Renal cortex interstitium (tissue), 15 donors: Measurements from ENCODE around the gene ACP4. TPM values are rescaled to one million over a fixed set of nuclear protein-coding genes. Genes with fewer than 3 reads are reported as not detected.
"Not testable (repeated sequence)": the region's sequence is repeated elsewhere in the genome, so short reads cannot be mapped to it uniquely, and the experiment has no call there.

ENCODE experiments used
- DNase-seq, 11 donors: peaks; one replicate each; pipeline ENCODE4 v3.0.0-alpha.2; 2013; ENCODE audit warnings: low read depth in 9 of 11, low spot score in 4 of 11; ENCODE audit errors: extremely low read depth in 1 of 11
- long read RNA-seq, 16 experiments: transcript quantifications; one replicate each; lab custom pipeline, GENCODE V29; 2026
- polyA plus RNA-seq, 3 donors: library from polyadenylated mRNA; unstranded; fragments of 120-200 nt; gene quantifications; one replicate each; pipeline ENCODE4 v1.2.1, GENCODE V29; 2013; ENCODE audit not compliant: insufficient read length in 3 of 3

Gene ACP4, protein sequence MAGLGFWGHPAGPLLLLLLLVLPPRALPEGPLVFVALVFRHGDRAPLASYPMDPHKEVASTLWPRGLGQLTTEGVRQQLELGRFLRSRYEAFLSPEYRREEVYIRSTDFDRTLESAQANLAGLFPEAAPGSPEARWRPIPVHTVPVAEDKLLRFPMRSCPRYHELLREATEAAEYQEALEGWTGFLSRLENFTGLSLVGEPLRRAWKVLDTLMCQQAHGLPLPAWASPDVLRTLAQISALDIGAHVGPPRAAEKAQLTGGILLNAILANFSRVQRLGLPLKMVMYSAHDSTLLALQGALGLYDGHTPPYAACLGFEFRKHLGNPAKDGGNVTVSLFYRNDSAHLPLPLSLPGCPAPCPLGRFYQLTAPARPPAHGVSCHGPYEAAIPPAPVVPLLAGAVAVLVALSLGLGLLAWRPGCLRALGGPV
- under 1 TPM in 2 of 3 donors, not detected in 1; 0.07 to 0.36 TPM for polyA plus RNA-seq
- long read RNA-seq, donor 1, result 0 reads
- long read RNA-seq, donor 2, result 0 reads
- long read RNA-seq, donor 3, result 0 reads
- long read RNA-seq, donor 4, result 0 reads
- long read RNA-seq, donor 5, result 0 reads
- long read RNA-seq, donor 6, result 0 reads
- long read RNA-seq, donor 7, result 0 reads
- long read RNA-seq, donor 8, result 0 reads
- long read RNA-seq, donor 9, result 0 reads
- long read RNA-seq, donor 10, result 0 reads
- long read RNA-seq, donor 11, result 0 reads
- long read RNA-seq, donor 12, result 0 reads
- long read RNA-seq, donor 13, partial matches to known transcripts, result 78 of 78 reads
- long read RNA-seq, donor 13, other reads (novel, unspliced or antisense), result 0 of 78 reads
- long read RNA-seq, donor 14, result 0 reads
- long read RNA-seq, donor 15, result 0 reads
- long read RNA-seq, donor 16, result 0 reads

DNA sequence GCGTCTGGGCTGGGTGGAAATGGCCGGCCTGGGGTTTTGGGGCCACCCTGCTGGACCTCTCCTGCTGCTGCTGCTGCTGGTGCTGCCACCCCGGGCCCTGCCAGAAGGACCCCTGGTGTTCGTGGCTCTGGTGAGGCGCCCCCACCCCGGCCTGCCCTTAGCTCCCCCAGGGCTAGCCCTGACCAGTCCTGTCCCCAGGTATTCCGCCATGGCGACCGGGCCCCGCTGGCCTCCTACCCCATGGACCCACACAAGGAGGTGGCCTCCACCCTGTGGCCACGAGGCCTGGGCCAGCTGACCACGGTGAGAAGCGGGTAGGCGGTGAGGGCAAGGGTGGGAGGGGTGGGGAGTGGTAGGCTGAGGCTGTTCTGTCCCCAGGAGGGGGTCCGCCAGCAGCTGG, at the start of gene ACP4:
ACP4 (plus strand) TSS at position 20 of the 400 bp plus-strand sequence; CDS start at position 20, 0 bp downstream.
- no peak for DNase-seq

GRCh38 chr19:50741179-50741933, 48.9 kb upstream of the ACP4 start:
- no peak for DNase-seq

DNA sequence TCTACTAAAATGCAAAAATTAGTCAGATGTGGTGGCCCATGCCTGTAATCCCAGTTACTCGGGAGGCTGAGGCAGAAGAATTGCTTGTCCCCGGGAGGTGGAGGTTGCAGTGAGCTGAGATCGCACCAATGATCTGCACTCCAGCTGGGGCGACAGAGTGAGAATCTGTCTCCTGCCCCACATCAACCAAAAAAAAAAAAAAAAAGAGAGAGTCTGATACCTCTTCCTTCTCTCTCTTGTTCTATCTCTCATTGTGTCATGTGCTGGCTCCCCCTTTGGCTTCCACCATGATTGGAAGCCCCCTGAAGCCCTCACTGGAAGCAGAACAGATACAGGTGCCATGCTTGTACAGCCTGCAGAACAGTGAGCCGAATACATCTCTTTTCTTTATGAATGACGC, 46.7 kb upstream of the ACP4 start:
- DNase-seq, result no peak

- DNase-seq, result no peak
These were observed 45.0 kb upstream of the ACP4 start for GRCh38 chr19:50745221-50745620.

- DNase-seq, result not testable (repeated sequence)
These were observed 43.1 kb upstream of the ACP4 start for GRCh38 chr19:50747141-50747540.

- no peak for DNase-seq
These were observed 40.7 kb upstream of the ACP4 start for GRCh38 chr19:50749490-50749889.

DNA sequence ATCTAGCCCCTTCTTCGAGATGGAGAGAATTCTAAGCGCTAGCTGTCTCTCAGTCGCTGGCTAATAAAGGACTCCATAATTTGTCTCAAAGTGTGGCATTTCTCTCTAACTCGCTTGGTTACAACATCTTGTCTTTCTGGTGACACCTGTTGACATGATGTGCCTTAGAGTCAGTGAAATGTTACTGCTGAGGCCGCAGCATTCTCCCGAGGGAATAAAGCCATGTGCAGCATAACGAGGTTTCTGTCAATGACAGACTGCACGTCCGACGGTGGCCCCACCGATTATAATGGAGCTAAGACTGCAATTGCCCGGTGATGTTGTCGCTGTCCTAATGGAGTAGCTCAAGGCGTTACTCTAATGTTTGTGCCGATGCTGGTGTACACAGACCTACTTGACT, 40.2 kb upstream of the ACP4 start:
- DNase-seq, result no peak

DNA sequence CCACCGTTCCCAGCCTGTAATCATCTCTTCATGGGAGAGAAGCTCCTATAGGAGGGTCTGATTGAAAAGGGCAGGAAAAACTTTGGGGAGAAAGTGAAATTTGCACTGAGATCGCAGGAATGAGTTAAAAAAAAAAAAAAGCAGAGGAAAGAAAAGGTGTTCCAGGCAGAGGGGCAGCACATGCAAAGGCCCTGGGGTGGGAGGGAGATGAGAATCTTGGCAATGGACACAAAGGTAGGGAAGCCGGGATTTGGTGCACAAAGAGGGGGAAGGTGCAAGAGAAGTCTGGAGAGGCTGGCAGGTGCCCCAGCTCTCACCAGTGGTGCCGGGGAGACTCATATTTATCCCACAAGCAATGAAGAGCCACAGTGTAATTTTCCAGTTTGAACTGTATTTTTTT, 36.3 kb upstream of the ACP4 start:
- no peak for DNase-seq

DNA sequence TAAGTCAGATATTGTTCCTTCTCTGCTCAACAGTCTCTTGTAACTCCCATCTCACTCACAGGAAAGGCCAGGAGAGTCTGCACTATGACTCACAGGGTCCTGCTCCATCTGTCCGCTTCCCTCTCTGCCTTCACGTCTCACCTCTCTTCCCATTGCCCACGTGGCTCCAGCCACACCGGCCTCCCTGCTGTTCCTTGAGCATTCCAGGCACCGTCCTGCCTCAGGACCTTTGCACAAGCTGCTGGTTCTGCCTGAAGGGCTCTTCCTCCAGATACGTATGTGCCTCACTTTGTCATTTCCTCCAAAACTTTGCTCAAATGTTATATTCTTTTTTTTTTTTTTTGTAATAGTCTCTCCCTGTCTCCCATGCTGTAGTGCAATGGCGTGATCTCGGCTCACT, 34.0 kb upstream of the ACP4 start:
- DNase-seq, result not testable (repeated sequence)

DNA sequence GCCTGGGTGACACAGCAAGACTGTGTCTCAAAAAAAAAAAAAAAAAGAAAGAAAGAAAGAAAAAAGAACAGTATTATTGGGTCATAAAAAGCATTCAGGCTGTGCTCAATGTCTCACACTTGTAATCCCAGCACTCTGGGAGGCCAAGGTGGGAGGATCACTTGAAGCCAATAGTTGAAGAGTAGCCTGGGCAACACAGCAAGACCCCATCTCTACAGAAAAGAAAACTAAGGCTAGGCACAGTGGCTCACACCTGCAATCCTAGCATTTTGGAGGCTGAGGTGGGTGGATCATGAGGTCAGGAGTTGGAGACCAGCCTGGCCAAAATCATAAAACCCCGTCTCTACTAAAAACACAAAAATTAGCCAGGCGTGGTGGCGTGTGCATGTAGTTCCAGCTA, 32.6 kb upstream of the ACP4 start:
- DNase-seq, result not testable (repeated sequence)

DNA sequence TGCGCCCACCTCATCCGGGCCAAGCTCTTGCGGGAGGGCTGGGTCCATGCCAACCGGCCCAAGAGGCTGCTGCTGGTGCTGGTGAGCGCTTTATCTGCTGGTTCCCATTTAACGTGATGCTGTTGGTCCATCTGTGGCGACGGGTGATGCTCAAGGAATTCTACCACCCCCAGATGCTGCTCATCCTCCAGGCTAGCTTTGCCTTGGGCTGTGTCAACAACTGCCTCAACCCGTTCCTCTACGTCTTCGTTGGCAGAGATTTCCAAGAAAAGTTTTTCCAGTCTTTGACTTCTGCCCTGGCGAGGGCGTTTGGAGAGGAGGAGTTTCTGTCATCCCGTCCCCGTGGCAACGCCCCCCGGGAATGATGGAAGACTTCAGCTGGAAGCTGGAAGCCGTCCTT, 31.1 kb upstream of the ACP4 start:
- not testable (repeated sequence) for DNase-seq

GRCh38 chr19:50759886-50760285, 30.3 kb upstream of the ACP4 start:
- DNase-seq, result no peak

DNA sequence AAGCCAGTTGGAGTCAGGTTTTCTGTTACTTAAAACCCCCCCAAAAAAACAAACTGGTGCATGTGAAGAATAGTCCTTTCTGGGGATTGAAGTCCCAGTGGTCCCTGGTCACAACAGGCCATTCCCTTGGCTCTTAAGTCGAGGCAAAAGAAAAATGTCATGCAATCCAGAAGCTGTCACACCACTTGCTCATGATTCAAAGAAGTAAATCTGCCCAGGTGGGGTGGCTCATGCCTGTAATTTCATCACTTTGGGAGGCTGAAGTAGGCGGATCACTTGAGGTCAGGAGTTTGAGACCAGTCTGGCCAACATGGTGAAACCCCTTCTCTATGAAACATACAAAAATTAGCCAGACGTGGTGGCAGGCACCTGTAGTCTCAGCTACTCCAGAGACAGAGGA, 28.7 kb upstream of the ACP4 start:
- DNase-seq, result not testable (repeated sequence)

- not testable (repeated sequence) for DNase-seq
These were observed 26.7 kb upstream of the ACP4 start for GRCh38 chr19:50763521-50763920.

DNA sequence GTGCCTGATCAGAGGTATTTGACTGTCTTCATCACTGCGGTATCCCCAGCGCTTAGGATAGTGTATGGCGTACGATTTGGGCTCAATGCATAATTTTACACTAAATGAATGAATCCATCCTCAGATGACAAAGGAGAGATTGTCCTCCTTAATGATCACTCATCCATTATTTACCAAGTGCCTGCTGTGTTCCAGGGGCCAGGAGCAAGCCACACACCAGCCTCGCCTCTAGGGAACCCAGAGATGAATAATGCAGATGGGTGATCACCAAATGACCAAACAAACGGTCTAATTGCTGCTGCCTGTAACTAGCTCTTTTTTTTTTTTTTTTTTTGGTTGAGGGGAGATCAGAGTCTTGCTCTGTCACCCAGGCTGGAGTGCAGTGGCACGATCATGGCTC, 25.8 kb upstream of the ACP4 start:
- no peak for DNase-seq

DNA sequence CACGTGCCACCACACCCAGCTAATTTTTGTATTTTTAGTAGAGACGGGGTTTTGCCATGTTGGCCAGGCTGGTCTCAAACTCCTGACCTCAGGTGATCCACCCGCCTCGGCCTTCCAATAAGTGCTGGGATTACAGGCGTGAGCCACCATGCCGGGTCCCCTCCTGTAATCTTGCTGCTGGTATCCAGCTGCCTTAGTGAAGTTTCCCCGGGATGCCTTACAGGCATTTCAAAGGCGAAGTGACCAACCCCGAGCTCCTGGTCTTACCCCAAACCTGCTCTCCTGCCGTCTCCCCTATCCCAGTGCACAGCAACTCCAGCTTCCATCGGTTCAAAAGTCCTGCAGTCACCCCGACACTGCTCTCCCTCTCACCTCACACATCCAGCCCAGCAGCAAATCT, 23.5 kb upstream of the ACP4 start:
- not testable (repeated sequence) for DNase-seq

- not testable (repeated sequence) for DNase-seq
These were observed 23.0 kb upstream of the ACP4 start for GRCh38 chr19:50767263-50767662.

- no peak for DNase-seq
These were observed 21.9 kb upstream of the ACP4 start for GRCh38 chr19:50768277-50768676.

- not testable (repeated sequence) for DNase-seq
These were observed 20.1 kb upstream of the ACP4 start, which contains the start of gene GPR32 for GRCh38 chr19:50770164-50770563. Gene GPR32, plus strand, starts transcription at chr19:50770464. Its CDS starts 137 bp downstream, at chr19:50770601.
